HG03139 (cell line): Measurements from ENCODE around the gene SEC22C.

Experiments
- ATAC-seq: cut with Tn5 transposase; IDR thresholded peaks from one replicate; pipeline ENCODE4 v1.9.1; 2021; ENCODE audit not compliant: unreplicated experiment

The SEC22C gene

GRCh38 chr3:42501321-42501680, 80.5 kb downstream of the SEC22C start:
- ATAC-seq: no peak

GRCh38 chr3:42500909-42501308, 80.9 kb downstream of the SEC22C start:
- ATAC-seq: no peak

GRCh38 chr3:42500091-42500490, 81.7 kb downstream of the SEC22C start:
- ATAC-seq: no peak

- ATAC-seq: no peak
These were observed 82.3 kb downstream of the SEC22C start for GRCh38 chr3:42499478-42499871.

GRCh38 chr3:42498791-42499477, 82.8 kb downstream of the SEC22C start:
- no peak for ATAC-seq

GRCh38 chr3:42498034-42498433, 83.7 kb downstream of the SEC22C start:
- no peak for ATAC-seq
